22Rv1 (cell line): Measurements from ENCODE around the gene CAPN12.
"Not testable (repeated sequence)": the region's sequence is repeated elsewhere in the genome, so short reads cannot be mapped to it uniquely, and the experiment has no call there.

Experiments
- H3K27ac ChIP-seq: fragments of 450-650 bp; 2 replicates; pipeline ENCODE4 v1.5.1; 2017
- ZFX ChIP-seq: fragments of 450-650 bp; IDR thresholded peaks from 2 replicates; pipeline ENCODE4 v1.6.1; 2017; ENCODE audit warnings: antibody characterized with exemption, borderline replicate concordance
- TF ChIP-seq, protein P1 (sequence below): fragments of 450-650 bp; IDR thresholded peaks from 2 replicates; pipeline ENCODE4 v1.5.1; 2017; ENCODE audit warnings: mild to moderate bottlenecking

CAPN12 gene

DNA sequence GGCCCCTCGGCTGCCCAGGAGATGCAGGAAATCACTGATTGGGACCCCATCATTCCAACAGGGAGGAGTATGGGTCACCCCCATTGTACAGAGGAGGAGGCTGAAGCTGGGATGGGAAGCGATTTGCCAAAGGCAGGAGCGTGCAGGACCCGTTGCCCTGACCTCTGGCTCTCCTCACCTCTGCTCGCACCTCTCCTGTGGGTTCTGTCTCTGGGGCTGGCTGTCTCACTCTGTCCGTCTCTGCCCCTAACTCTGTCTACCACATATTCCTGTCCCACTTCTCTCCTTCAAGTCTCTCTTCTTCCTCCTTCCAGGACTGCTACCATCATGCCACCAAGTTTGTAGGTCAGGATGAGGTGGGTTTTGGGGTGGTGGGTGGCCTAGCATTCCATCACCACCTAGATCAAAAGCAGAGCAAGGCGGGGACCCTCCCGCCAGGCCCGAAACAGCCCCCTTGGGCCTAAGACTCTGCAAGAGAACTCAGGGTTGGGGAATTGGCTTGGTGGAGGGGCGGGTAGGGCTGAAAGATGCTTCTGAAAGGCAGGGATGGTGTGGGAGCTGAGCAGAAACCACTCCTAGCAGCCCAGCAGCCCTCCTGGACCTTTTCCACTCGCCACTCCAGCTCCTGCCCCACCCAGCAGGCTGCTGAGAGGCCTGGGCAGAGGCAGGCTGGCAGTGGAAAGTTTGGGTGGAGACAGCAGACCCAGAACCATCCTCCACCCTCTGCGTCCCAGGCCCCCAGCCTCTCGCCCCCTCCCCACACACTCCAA, 30.1 kb upstream of the CAPN12 start:
- H3K27ac ChIP-seq, result no peak overlapping the region
- TF ChIP-seq, protein P1, sequence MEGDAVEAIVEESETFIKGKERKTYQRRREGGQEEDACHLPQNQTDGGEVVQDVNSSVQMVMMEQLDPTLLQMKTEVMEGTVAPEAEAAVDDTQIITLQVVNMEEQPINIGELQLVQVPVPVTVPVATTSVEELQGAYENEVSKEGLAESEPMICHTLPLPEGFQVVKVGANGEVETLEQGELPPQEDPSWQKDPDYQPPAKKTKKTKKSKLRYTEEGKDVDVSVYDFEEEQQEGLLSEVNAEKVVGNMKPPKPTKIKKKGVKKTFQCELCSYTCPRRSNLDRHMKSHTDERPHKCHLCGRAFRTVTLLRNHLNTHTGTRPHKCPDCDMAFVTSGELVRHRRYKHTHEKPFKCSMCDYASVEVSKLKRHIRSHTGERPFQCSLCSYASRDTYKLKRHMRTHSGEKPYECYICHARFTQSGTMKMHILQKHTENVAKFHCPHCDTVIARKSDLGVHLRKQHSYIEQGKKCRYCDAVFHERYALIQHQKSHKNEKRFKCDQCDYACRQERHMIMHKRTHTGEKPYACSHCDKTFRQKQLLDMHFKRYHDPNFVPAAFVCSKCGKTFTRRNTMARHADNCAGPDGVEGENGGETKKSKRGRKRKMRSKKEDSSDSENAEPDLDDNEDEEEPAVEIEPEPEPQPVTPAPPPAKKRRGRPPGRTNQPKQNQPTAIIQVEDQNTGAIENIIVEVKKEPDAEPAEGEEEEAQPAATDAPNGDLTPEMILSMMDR, result no peak
- no peak for TF ChIP-seq ZFX

DNA sequence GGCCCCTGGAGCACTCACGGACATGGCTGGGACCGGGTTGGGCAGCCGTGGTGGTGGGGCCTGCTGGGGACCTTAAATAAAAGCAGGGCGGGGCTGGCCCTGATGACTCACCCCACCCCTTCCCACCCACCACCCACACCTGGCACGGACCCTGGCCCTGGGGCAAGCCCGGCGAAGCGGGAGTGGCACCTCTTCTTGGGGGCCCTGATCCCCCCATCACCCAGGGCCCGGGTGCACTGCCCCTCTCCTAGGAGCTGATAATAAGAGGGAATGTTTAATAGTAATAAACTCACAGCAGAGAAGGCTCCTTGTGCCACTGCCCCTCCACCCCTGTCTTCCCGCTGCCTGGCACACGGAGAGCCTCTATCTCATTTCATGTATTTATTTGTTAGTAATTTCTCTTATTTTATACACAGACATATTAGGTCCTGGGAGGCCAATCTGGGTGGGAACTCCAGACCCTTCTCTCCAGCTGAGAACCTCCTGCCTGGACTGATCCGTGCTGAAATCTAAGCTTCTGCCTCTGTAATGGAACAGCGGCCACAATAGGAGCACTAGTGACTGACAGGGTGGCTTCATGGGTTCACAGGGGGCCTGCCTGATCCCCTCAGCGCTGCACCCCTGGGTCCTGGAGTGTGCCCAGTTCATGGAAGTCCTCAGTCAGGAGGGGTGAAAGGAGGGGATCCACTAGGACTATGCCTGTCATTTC, 29.3 kb upstream of the CAPN12 start, which contains the start of gene LGALS7:
TSS of gene LGALS7 (minus strand) at position 49 of the 709 bp plus-strand sequence. CDS start at position 24, 25 bp downstream.
- no peak for TF ChIP-seq ZFX
- TF ChIP-seq, protein P1, result no peak
- no peak within 1 kb of the TSS for H3K27ac ChIP-seq

DNA sequence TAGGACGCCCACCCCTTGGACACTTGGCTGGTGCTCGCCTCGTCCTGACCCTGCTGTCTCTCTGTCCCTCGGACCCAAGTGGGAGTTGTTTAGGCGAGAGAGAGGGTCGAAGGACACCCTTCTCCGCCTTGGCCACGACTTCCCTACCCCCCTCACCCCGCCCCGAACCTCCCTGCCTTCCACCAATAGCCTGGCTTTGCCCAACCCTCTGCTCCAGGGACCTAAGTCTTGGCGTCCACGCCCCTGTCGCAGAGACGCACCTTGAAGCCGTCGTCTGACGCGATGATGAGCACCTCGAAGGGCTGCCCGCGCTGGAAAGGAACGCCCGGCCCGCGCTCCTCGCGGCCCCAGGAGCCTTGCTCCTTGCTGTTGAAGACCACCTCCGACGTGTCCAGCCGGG, 27.3 kb upstream of the CAPN12 start:
- not testable (repeated sequence) for H3K27ac ChIP-seq

DNA sequence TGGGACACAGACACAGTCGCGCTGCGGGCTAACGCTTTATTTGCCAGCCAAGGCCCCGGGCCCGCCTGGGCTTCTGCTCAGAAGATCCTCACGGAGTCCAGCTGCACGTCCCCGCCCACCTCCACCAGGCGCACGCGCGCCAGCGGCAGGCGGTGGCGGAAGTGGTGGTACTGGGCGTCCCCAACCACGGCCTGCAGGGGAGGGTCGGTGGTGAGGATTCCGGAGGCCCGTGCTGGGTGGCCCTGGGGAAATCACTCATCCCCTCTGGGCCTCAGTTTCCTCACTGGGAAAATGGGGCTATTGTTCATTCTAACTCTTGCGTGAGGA, 26.6 kb upstream of the CAPN12 start:
- H3K27ac ChIP-seq, result not testable (repeated sequence)

DNA sequence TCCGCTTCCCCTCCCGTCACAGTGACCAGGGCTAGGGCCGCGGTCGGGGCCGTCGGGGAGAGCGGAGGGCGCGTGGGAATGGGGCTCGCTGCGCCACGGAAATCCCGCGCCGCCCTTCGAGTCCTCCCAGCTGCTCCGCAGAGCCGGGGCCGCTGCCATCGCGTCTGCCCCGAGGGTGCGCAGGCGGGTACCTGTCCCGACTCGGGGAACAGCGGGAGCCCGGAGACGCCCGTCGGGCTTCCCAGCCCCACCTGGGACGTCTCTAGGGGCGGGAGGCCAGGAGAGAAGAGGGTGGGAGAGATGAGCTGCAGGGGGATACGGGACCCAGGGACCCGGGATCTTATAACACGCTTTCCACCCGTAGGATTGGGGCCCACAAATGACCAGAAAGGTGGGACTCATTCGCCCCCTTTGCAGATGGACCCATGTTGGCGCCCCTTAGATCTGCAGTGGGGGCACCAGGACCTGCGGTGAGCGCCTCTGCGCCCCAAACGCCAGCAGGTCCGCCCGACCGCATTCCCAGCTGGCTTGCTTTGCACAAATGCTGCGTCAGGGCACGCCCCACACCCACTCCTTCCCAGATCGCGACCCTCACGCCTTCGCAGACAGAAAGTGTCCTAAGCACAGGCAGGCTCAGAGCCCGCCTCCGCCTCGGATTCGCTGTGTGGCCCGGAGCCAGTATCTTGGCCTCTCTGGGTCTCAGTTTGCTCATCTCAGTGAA, 26.1 kb upstream of the CAPN12 start:
- H3K27ac ChIP-seq, result not testable (repeated sequence)

DNA sequence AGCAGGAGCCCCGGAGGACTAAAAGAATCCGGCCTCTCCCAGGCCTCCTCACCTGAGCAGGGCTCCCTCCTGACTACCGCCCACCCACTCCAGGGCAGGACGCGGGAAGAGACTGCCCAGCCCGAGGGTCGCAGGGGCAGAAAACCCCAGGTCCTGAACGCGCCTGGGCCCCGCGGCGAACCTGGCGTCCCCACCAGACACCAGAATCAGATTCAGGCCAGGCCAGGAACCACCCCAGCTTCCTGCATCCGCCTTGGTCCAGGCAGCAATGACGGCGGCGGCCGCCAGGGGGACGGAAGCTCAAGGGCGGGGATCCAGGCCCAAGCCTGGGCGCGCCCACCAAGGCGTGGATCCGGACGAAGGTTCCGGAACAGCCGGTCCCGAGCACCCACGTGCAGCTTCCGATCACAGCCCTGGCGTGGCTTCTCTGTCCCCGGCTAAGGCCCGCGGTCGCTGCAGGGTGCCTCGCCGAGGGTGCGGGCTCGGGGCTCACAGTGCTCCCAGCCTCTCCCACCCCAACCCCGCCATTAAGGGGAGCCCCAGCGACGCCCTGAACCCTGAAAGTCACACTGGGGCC, 25.4 kb upstream of the CAPN12 start:
- H3K27ac ChIP-seq, result no peak overlapping the region
- no peak for TF ChIP-seq ZFX
- TF ChIP-seq, protein P1, result peak; percentile 34

DNA sequence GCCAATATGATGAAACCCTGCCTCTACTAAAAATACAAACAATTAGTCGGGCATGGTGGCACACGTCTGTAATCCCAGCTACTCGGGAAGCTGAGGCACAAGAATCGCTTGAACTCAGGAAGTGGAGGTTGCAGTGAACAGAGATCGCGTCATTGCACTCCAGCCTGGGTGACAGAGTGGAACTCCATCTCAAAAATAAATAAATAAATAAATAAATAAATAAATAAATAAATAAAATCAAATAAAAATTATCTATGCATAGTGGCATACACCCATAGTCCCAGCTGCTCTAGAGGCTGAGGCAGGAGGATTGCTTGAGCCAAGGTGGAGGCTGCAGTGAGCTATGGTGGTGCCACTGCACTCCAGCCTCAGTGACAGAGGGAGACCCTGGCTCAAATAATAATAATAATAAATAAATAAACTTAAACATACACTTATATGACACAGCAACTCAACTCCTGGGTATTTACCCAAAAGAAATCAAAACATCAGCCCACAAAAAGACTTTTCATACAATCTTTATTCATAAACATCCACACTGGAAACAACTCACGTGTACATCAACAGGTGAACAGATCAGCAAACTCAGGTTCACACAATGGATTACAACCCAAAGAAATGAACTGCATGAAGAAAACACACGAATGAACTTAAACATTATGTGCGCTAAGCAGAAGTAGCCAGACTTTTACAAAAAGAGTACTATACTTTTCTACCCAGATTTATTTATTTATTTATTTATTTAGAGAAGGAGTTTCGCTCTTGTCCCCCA, 22.2 kb upstream of the CAPN12 start:
- TF ChIP-seq ZFX, result no peak
- TF ChIP-seq, protein P1, result no peak
- no peak overlapping the region for H3K27ac ChIP-seq

DNA sequence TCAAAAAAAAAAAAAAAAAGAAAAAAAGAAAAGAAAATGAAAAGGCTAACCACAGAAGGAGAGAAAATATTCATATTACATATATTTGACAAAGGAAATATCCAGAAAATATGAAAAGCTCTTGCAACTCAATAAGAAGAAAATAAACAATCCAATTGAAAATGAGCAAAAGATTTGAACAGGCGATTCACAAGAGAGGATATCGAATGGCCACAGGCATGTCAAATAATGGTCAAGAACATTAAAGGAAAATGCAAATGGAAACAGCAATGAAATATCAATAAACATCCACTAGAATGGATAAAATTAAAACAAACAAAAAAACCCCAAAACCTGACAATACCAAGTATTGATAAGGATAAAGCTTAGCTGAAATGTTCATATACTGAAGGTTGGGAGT, 20.9 kb upstream of the CAPN12 start:
- TF ChIP-seq, protein P1, result no peak
- TF ChIP-seq ZFX, result no peak
- no peak overlapping the region for H3K27ac ChIP-seq
